HEK293 (cell line): ENCODE measurements around the gene CLCN3.

Experiments
- CTCF ChIA-PET: fragments of 350-600 bp; formaldehyde crosslinking; extraction: SDS; loops from one replicate; lab custom pipeline; 2021; ENCODE audit warnings: antibody characterized with exemption; lab: Yijun Ruan, JAX
- POLR2A ChIA-PET: fragments of 300-600 bp; formaldehyde crosslinking; extraction: SDS; loops from one replicate; lab custom pipeline; 2020; ENCODE audit warnings: antibody characterized with exemption, inconsistent platforms; lab: Yijun Ruan, JAX
- H3K27ac ChIP-seq: fragments of 200-500 bp; sonication (Bioruptor generic); 2 replicates; pipeline ENCODE4 v1.5.1; 2014; ENCODE audit warnings: low read depth, low read length, control low read depth, inconsistent platforms; ENCODE audit errors: extremely low read depth
- H3K36me3 ChIP-seq, 2 experiments: fragments of 200-500 bp in 1 of 2; sonication (Bioruptor generic) in 1 of 2; 1 replicate in 1 of 2; 2 replicates in 1 of 2; pipeline ENCODE4 v1.5.1; 2014 to 2017; ENCODE audit warnings: inconsistent platforms in 2 of 2, low read length in 2 of 2; ENCODE audit not compliant: control insufficient read depth in 2 of 2, insufficient read depth in 1 of 2
- H3K4me1 ChIP-seq: fragments of 200-500 bp; sonication (Bioruptor generic); 2 replicates; pipeline ENCODE4 v1.5.1; 2014; ENCODE audit warnings: mild to moderate bottlenecking, low read length, inconsistent platforms; ENCODE audit not compliant: control insufficient read depth, insufficient read depth
- H3K4me3 ChIP-seq: 2 replicates; pipeline ENCODE4 v1.5.1; 2011; ENCODE audit warnings: low read depth, mild to moderate bottlenecking, control low read depth, low read length, moderate library complexity
- H3K9me3 ChIP-seq: fragments of 200-500 bp; sonication (Bioruptor generic); 2 replicates; pipeline ENCODE4 v1.5.1; 2014; ENCODE audit warnings: low read depth, low read length, inconsistent platforms; ENCODE audit not compliant: control insufficient read depth, insufficient read depth
- CTCF ChIP-seq: fragments of 450-650 bp; formaldehyde crosslinking; IDR thresholded peaks from 2 replicates; pipeline ENCODE4 v1.5.1; 2016; ENCODE audit warnings: missing biosample characterization, missing genetic modification characterization
- PRDM10 ChIP-seq: fragments of 450-650 bp; formaldehyde crosslinking; IDR thresholded peaks from 2 replicates; pipeline ENCODE4 v1.5.1; 2016; ENCODE audit warnings: missing biosample characterization, missing genetic modification characterization
- SCRT1 ChIP-seq: fragments of 450-650 bp; formaldehyde crosslinking; IDR thresholded peaks from 2 replicates; pipeline ENCODE4 v1.5.1; 2016; ENCODE audit warnings: missing biosample characterization, missing genetic modification characterization, borderline replicate concordance
- TSHZ1 ChIP-seq: fragments of 450-650 bp; formaldehyde crosslinking; IDR thresholded peaks from 2 replicates; pipeline ENCODE4 v1.5.1; 2016; ENCODE audit warnings: missing biosample characterization, missing genetic modification characterization, borderline replicate concordance
- ZNF169 ChIP-seq: fragments of 450-650 bp; formaldehyde crosslinking; IDR thresholded peaks from 2 replicates; pipeline ENCODE4 v1.5.1; 2016; ENCODE audit warnings: missing biosample characterization, missing genetic modification characterization
- ZNF174 ChIP-seq: fragments of 450-650 bp; formaldehyde crosslinking; IDR thresholded peaks from 2 replicates; pipeline ENCODE4 v1.5.0; 2017; ENCODE audit warnings: missing biosample characterization, mild to moderate bottlenecking, missing genetic modification characterization
- ZNF175 ChIP-seq: fragments of 450-650 bp; formaldehyde crosslinking; IDR thresholded peaks from 2 replicates; pipeline ENCODE4 v1.5.1; 2016; ENCODE audit warnings: missing biosample characterization, missing genetic modification characterization
- ZNF221 ChIP-seq: fragments of 450-650 bp; formaldehyde crosslinking; IDR thresholded peaks from 2 replicates; pipeline ENCODE4 v1.5.1; 2017; ENCODE audit warnings: missing biosample characterization, missing genetic modification characterization, borderline replicate concordance
- ZNF24 ChIP-seq: fragments of 450-650 bp; formaldehyde crosslinking; IDR thresholded peaks from 2 replicates; pipeline ENCODE4 v1.5.1; 2016; ENCODE audit warnings: missing biosample characterization, missing genetic modification characterization
- ZNF529 ChIP-seq: fragments of 450-650 bp; formaldehyde crosslinking; IDR thresholded peaks from 2 replicates; pipeline ENCODE4 v1.5.1; 2017; ENCODE audit warnings: missing genetic modification characterization, missing biosample characterization; ENCODE audit not compliant: insufficient replicate concordance
- ZNF549 ChIP-seq: fragments of 450-650 bp; IDR thresholded peaks from 2 replicates; pipeline ENCODE4 v1.5.1; 2018; ENCODE audit warnings: missing biosample characterization, missing genetic modification characterization, mild to moderate bottlenecking, inconsistent platforms, moderate library complexity
- ZNF707 ChIP-seq: fragments of 450-650 bp; formaldehyde crosslinking; IDR thresholded peaks from 2 replicates; pipeline ENCODE4 v1.5.1; 2016; ENCODE audit warnings: missing biosample characterization, missing genetic modification characterization
- ZNF776 ChIP-seq: fragments of 450-650 bp; formaldehyde crosslinking; IDR thresholded peaks from 2 replicates; pipeline ENCODE4 v1.5.0; 2017; ENCODE audit warnings: missing biosample characterization, missing genetic modification characterization, borderline replicate concordance
- ZNF791 ChIP-seq: fragments of 450-650 bp; formaldehyde crosslinking; IDR thresholded peaks from 2 replicates; pipeline ENCODE4 v1.5.1; 2016; ENCODE audit warnings: missing biosample characterization, missing genetic modification characterization
- TF ChIP-seq, protein P1 (sequence below): fragments of 450-650 bp; formaldehyde crosslinking; IDR thresholded peaks from 2 replicates; pipeline ENCODE4 v1.5.1; 2017; ENCODE audit warnings: missing biosample characterization, missing genetic modification characterization
- TF ChIP-seq, protein P2 (sequence below): fragments of 450-650 bp; formaldehyde crosslinking; IDR thresholded peaks from 2 replicates; pipeline ENCODE4 v1.5.1; 2016; ENCODE audit warnings: missing biosample characterization, missing genetic modification characterization
- TF ChIP-seq, protein P3 (sequence below): IDR thresholded peaks from 2 replicates; pipeline ENCODE4 v1.6.1; 2011; ENCODE audit warnings: mild to moderate bottlenecking, low read depth, low read length, borderline replicate concordance
- TF ChIP-seq, protein P4 (sequence below): fragments of 450-650 bp; formaldehyde crosslinking; IDR thresholded peaks from 2 replicates; pipeline ENCODE4 v1.5.1; 2016; ENCODE audit warnings: missing biosample characterization, missing genetic modification characterization
- TF ChIP-seq, protein P5 (sequence below): fragments of 450-650 bp; formaldehyde crosslinking; IDR thresholded peaks from 2 replicates; pipeline ENCODE4 v1.5.1; 2017; ENCODE audit warnings: missing biosample characterization, missing genetic modification characterization

Gene CLCN3

DNA sequence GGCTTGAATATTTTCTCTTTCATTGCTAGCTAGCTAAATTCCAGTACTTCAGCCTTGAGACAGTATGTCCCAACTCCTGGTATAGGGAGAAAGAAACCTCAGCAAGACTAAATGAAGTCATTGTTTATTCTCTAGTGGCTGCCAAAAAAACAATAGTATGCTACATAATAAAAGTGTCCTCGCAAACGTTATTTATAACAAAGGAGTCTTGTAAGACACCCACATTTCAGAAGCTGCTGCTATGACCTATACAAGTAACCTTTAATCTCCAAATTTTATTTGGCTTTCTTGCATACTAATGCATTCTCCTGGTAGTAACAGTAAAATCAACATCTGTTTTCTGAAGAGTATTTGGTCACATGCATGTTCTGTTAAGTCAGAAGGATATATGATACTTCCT, 36.8 kb upstream of the CLCN3 start (continued):
- TF ChIP-seq ZNF707 (no peak), ZNF549 (no peak), SCRT1 (tag by site-specific recombination) (no peak), ZNF791 (no peak), CTCF (tag by site-specific recombination) (no peak)
- TF ChIP-seq, protein P1, sequence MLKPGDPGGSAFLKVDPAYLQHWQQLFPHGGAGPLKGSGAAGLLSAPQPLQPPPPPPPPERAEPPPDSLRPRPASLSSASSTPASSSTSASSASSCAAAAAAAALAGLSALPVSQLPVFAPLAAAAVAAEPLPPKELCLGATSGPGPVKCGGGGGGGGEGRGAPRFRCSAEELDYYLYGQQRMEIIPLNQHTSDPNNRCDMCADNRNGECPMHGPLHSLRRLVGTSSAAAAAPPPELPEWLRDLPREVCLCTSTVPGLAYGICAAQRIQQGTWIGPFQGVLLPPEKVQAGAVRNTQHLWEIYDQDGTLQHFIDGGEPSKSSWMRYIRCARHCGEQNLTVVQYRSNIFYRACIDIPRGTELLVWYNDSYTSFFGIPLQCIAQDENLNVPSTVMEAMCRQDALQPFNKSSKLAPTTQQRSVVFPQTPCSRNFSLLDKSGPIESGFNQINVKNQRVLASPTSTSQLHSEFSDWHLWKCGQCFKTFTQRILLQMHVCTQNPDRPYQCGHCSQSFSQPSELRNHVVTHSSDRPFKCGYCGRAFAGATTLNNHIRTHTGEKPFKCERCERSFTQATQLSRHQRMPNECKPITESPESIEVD (tag by site-specific recombination): peak; percentile 57; the same call in 1 of the 2 replicates

GRCh38 chr4:169593050-169593560, 27.3 kb upstream of the CLCN3 start:
- Histone ChIP-seq H3K9me3 (no peaks in the 10 kb centered on the region), H3K4me1 (no peaks in the 10 kb centered on the region), H3K4me3 (no peak overlapping the region), H3K27ac (no peak overlapping the region), H3K36me3 (peaks cover 4 to 23% of the 10 kb centered on the region in 2 experiments; a peak in 2 of 3 replicates)
- CTCF ChIA-PET: no interaction called here
- POLR2A ChIA-PET: no interaction called here
- TF ChIP-seq TSHZ1 (tag by site-specific recombination) (no peak), ZNF776 (tag by site-specific recombination) (no peak), ZNF174 (no peak), PRDM10 (tag by site-specific recombination) (no peak), ZNF24 (tag by site-specific recombination) (no peak), ZNF169 (tag by site-specific recombination) (no peak), ZNF221 (no peak), ZNF175 (no peak), ZNF529 (no peak)
- TF ChIP-seq, protein P2, sequence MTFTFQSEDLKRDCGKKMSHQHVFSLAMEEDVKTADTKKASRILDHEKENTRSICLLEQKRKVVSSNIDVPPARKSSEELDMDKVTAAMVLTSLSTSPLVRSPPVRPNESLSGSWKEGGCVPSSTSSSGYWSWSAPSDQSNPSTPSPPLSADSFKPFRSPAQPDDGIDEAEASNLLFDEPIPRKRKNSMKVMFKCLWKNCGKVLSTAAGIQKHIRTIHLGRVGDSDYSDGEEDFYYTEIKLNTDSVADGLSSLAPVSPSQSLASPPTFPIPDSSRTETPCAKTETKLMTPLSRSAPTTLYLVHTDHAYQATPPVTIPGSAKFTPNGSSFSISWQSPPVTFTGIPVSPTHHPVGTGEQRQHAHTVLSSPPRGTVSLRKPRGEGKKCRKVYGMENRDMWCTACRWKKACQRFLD (tag by site-specific recombination): no peak
- TF ChIP-seq, protein P3, sequence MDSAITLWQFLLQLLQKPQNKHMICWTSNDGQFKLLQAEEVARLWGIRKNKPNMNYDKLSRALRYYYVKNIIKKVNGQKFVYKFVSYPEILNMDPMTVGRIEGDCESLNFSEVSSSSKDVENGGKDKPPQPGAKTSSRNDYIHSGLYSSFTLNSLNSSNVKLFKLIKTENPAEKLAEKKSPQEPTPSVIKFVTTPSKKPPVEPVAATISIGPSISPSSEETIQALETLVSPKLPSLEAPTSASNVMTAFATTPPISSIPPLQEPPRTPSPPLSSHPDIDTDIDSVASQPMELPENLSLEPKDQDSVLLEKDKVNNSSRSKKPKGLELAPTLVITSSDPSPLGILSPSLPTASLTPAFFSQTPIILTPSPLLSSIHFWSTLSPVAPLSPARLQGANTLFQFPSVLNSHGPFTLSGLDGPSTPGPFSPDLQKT: no peak
- TF ChIP-seq, protein P4, sequence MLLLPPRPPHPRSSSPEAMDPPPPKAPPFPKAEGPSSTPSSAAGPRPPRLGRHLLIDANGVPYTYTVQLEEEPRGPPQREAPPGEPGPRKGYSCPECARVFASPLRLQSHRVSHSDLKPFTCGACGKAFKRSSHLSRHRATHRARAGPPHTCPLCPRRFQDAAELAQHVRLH (tag by site-specific recombination): no peak
- TF ChIP-seq, protein P5, sequence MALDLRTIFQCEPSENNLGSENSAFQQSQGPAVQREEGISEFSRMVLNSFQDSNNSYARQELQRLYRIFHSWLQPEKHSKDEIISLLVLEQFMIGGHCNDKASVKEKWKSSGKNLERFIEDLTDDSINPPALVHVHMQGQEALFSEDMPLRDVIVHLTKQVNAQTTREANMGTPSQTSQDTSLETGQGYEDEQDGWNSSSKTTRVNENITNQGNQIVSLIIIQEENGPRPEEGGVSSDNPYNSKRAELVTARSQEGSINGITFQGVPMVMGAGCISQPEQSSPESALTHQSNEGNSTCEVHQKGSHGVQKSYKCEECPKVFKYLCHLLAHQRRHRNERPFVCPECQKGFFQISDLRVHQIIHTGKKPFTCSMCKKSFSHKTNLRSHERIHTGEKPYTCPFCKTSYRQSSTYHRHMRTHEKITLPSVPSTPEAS: no peak
